ENCODE data around the gene ALKBH3. TPM values are rescaled to one million over a fixed set of nuclear protein-coding genes. Genes with fewer than 3 reads are reported as not detected.

The ALKBH3 gene
- total RNA-seq, 1 donor = 36.7 TPM

GRCh38 chr11:43951231-43951630, 70.6 kb downstream of the ALKBH3 start:
- TF ChIP-seq CTCF (IDR thresholded peaks at IDR 0.05; ENCODE audit: insufficient read depth, low read length) = no peak
- no peak overlapping the region for H3K4me3 ChIP-seq (ENCODE audit: low read depth, low read length)
- no peak for DNase-seq (ENCODE audit: low read depth)

DNA sequence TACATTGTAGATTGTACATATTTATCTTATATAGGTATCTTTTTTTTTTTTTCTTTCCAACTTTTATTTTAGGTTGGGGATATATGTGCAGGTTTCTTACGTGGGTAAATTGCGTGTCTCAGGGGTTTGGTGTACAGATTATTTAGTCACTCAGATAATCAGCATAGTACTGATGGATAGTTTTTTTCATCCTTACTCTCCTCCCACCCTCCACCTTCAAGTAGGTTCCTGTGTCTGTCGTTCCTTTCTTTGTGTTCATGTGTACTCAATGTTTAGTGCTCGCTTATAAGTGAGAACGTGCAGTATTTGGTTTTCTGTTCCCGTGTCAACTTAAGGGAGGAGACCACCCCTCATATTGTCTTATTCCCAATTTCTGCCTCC, 71.4 kb downstream of the ALKBH3 start:
- no peak overlapping the region for H3K4me3 ChIP-seq (ENCODE audit: low read depth, low read length)
- no peak for DNase-seq (ENCODE audit: low read depth)
- TF ChIP-seq CTCF (IDR thresholded peaks at IDR 0.05; ENCODE audit: insufficient read depth, low read length) = no peak

DNA sequence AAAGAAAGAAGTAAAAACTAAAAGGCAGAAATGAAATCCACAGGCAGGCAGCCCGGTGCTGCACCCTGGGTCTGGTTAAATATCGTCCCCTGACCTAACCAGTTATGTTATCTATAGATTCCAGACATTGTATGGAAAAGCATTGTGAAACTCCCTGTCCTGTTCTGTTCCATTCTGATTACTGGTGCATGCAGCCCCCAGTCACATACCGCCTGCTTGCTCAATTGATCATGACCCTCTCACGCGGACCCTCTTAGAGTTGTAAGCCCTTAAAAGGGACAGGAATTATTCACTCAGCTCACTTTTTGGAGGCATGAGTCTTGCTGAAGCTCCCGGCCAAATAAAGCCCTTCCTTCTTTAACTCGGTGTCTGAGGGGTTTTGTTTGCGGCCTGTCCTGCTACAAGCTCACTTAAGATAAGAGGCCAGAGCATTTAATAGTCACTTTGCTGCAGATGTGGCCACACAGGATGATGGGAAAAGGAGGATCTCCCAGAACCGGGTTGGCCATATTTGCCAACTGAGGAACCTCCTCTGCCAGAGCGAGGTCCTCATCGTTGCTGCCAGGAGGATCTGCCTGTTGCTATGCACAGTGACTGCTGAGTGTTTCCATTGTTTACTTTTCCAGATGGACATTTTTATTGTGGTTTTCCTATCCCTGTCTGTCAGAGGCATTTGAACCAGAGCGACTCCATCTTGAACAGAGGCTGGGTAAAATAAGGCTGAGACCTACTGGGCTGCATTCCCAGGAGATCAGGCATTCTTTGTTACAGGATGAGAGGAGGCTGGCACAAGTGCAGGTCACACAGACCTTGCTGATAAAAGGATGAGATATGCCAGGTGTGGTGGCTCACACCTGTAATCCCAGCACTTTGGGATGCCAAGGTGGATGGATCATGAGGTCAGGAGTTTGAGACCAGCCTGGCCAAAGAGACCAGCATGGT, 72.0 kb downstream of the ALKBH3 start:
- TF ChIP-seq CTCF (IDR thresholded peaks at IDR 0.05; ENCODE audit: insufficient read depth, low read length) = no peak
- DNase-seq (ENCODE audit: low read depth) = no peak
- H3K4me3 ChIP-seq (ENCODE audit: low read depth, low read length) = no peak overlapping the region

DNA sequence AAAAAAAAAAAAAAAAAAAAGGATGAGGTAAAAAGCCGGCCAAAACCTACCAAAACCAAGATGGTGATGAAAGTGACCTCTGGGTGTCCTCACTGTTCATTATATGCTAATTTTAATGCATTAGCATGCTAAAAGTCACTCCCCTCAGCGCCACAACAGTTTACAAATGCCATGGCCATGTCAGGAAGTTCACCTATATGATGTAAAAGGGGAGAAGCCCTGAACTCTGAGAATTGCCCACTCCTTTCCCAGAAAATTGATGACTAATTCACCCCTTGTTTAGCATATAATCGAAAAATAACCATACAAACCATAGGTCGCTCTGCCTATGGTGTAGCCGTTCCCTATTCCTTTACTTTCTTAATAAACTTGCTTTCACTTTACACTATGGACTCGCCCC, 72.9 kb downstream of the ALKBH3 start:
- no peak for DNase-seq (ENCODE audit: low read depth)
- H3K4me3 ChIP-seq (ENCODE audit: low read depth, low read length) = no peak overlapping the region
- TF ChIP-seq CTCF (IDR thresholded peaks at IDR 0.05; ENCODE audit: insufficient read depth, low read length) = no peak

GRCh38 chr11:43954241-43954640, 73.6 kb downstream of the ALKBH3 start:
- no peak for DNase-seq (ENCODE audit: low read depth)
- TF ChIP-seq CTCF (IDR thresholded peaks at IDR 0.05; ENCODE audit: insufficient read depth, low read length) = no peak
- H3K4me3 ChIP-seq (ENCODE audit: low read depth, low read length) = no peak overlapping the region

GRCh38 chr11:43955381-43956118, 74.9 kb downstream of the ALKBH3 start:
- DNase-seq (ENCODE audit: low read depth) = peak; percentile 64
- no peak overlapping the region for H3K4me3 ChIP-seq (ENCODE audit: low read depth, low read length)
- no peak for TF ChIP-seq CTCF (IDR thresholded peaks at IDR 0.05; ENCODE audit: insufficient read depth, low read length)

Measured in fibroblast of the aortic adventitia (primary cell).